Measurements from ENCODE around the gene CADM4. TPM values are rescaled to one million over a fixed set of nuclear protein-coding genes. Genes with fewer than 3 reads are reported as not detected.

The CADM4 gene
- total RNA-seq, 1 experiment from 2014 or later: 28.7 TPM

GRCh38 chr19:43640424-43640757 lies 741 bp upstream of the CADM4 start:
- peak overlapping the region; percentile 35; the same call in 1 of the 2 replicates for H3K9ac ChIP-seq (ENCODE audit: low read length)
- ChIA-PET POLR2A (no interaction called here), RAD21 (ENCODE audit: low non-redundant PET in 1 of 2, low total read pairs in 2 of 2, uncharacterized antibody in 2 of 2, unreplicated experiment in 2 of 2) (no interaction called here), CTCF (no interaction called here)
- H3K9me2 ChIP-seq (ENCODE audit: insufficient read depth): no peaks in the 10 kb centered on the region
- peak overlapping the region; percentile 83 for H3K4me2 ChIP-seq (ENCODE audit: low read length)
- intact Hi-C loops (cut with micrococcal nuclease): no loop called here
- no peak for DNase-seq (ENCODE audit: low read depth, low spot score)
- peaks cover 14 to 30% of the 10 kb centered on the region in 2 experiments for H3K4me1 ChIP-seq (ENCODE audit: control insufficient read depth in 1 of 2, insufficient read depth in 2 of 2, low read length in 2 of 2)
- H3K79me2 ChIP-seq (ENCODE audit: insufficient read depth, low read length): no peaks in the 10 kb centered on the region
- H3K27me3 ChIP-seq (ENCODE audit: insufficient read depth, low read length): peaks cover 7% of the 10 kb centered on the region; the same call in 1 of the 2 replicates
- peak overlapping the region; percentile 40; the same call in 1 of the 2 replicates for H3K27ac ChIP-seq (ENCODE audit: low read depth, low read length)
- TF ChIP-seq CBX3 (IDR thresholded peaks at IDR 0.05; ENCODE audit: low read depth): no peak
- no peak for TF ChIP-seq EGR1 (IDR thresholded peaks at IDR 0.05; ENCODE audit: low read depth)
- TF ChIP-seq EZH2phosphoT487 (IDR thresholded peaks at IDR 0.05; ENCODE audit: borderline replicate concordance): no peak
- TF ChIP-seq REST (IDR thresholded peaks at IDR 0.05; ENCODE audit: low read depth): no peak
- no peak for TF ChIP-seq TCF7L2 (IDR thresholded peaks at IDR 0.05; ENCODE audit: borderline replicate concordance, extremely low read depth, insufficient read depth, insufficient read length)
- TF ChIP-seq ELF1 (IDR thresholded peaks at IDR 0.05; ENCODE audit: borderline replicate concordance, low read depth): no peak
- no peaks in the 10 kb centered on the region for H3K9me3 ChIP-seq (ENCODE audit: control insufficient read depth in 1 of 2, insufficient read depth in 1 of 2, low read depth in 1 of 2, low read length in 2 of 2)
- BruUV-seq (replicated peaks): no TSS peak
- ATAC-seq: no peak
- H3K4me3 ChIP-seq (replicated peaks in 1 of 2; ENCODE audit: low read depth in 1 of 2, low read length in 2 of 2): peak overlapping the region; percentile 48 to 52
- no peaks in the 10 kb centered on the region for H4K20me1 ChIP-seq (ENCODE audit: insufficient read depth)
- no peak overlapping the region for H2AFZ ChIP-seq (ENCODE audit: low read depth, low read length, poor library complexity, severe bottlenecking)
- H3K36me3 ChIP-seq (ENCODE audit: control insufficient read depth in 1 of 2, insufficient read depth in 2 of 2, low read length in 2 of 2): no peaks in the 10 kb centered on the region
